ENCODE measurements around the gene MYH7B.

Gene MYH7B

GRCh38 chr20:34992751-34993417, 37.2 kb downstream of the MYH7B start:
- DNase-seq (ENCODE audit: low spot score), result no peak

GRCh38 chr20:34993941-34994508, 38.4 kb downstream of the MYH7B start:
- DNase-seq (ENCODE audit: low spot score), result no peak

GRCh38 chr20:34994509-34995131, 39.0 kb downstream of the MYH7B start:
- DNase-seq (ENCODE audit: low spot score), result no peak

GRCh38 chr20:34995192-34995591, 39.5 kb downstream of the MYH7B start:
- DNase-seq (ENCODE audit: low spot score), result no peak

- no peak for DNase-seq (ENCODE audit: low spot score)
Observed at GRCh38 chr20:34995696-34996095, 40.0 kb downstream of the MYH7B start.

GRCh38 chr20:34996243-34997028, 40.8 kb downstream of the MYH7B start:
- no peak for DNase-seq (ENCODE audit: low spot score)

GRCh38 chr20:34997131-34997561, 41.5 kb downstream of the MYH7B start:
- DNase-seq (ENCODE audit: low spot score), result no peak

GRCh38 chr20:34997774-34998173, 42.1 kb downstream of the MYH7B start:
- DNase-seq (ENCODE audit: low spot score), result no peak

GRCh38 chr20:34998331-34998950, 42.8 kb downstream of the MYH7B start:
- DNase-seq (ENCODE audit: low spot score), result no peak

GRCh38 chr20:34999021-34999451, 43.4 kb downstream of the MYH7B start:
- no peak for DNase-seq (ENCODE audit: low spot score)

- DNase-seq (ENCODE audit: low spot score), result no peak
Observed at GRCh38 chr20:34999782-35000181, 44.1 kb downstream of the MYH7B start.

- peak; percentile 77 for DNase-seq (ENCODE audit: low spot score)
Observed at GRCh38 chr20:35000311-35000921, 44.7 kb downstream of the MYH7B start.

- no peak for DNase-seq (ENCODE audit: low spot score)
Observed at GRCh38 chr20:35000922-35001595, 45.4 kb downstream of the MYH7B start.

GRCh38 chr20:35001596-35002362, 46.1 kb downstream of the MYH7B start:
- DNase-seq (ENCODE audit: low spot score), result no peak

- no peak for DNase-seq (ENCODE audit: low spot score)
Observed at GRCh38 chr20:35002426-35003210, 47.0 kb downstream of the MYH7B start.

GRCh38 chr20:35003211-35004031, 47.8 kb downstream of the MYH7B start:
- DNase-seq (ENCODE audit: low spot score), result no peak

- no peak for DNase-seq (ENCODE audit: low spot score)
Observed at GRCh38 chr20:35004051-35004725, 48.5 kb downstream of the MYH7B start.

Data from germinal center (tissue), 1 donor.